ENCODE data around the gene GSTO1.

Gene GSTO1

DNA sequence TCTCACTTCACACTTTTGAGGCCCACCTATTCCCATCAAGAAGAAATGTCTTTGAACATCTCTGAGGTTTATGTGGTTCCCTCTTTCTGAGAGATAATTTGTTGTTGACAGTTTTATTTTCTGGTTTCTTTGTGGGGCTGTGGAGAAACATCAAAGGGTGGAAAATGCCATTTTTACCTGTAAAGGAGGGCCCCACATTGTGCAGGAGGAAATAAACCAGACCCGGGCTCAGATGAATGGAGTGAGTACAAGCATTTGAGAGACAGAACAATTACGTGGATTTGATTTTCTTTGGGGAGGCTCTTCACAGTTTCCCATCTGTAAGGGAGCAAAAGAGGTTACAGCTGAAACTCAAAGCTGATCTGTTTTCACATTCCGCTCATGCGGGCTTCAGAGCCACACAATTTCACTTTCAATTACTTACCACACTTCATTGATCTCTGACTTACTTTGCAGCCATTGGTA is 53.8 kb downstream of the GSTO1 start:
- Histone ChIP-seq H3K4me3 (ENCODE audit: low read depth in 1 of 2, low read length in 2 of 2) (no peak overlapping the region), H3K27ac (ENCODE audit: low read length) (no peak overlapping the region), H3K36me3 (ENCODE audit: control insufficient read depth in 1 of 2, insufficient read depth in 2 of 2, low read length in 2 of 2) (peaks cover 10 to 27% of the 10 kb centered on the region in 2 donors), H3K9me3 (ENCODE audit: control insufficient read depth in 1 of 2, low read length in 2 of 2) (no peaks in the 10 kb centered on the region), H3K4me1 (ENCODE audit: control insufficient read depth in 1 of 2, insufficient read depth in 2 of 2, low read length in 2 of 2) (peaks cover 7 to 18% of the 10 kb centered on the region in 2 donors), H3K27me3 (ENCODE audit: low read depth, low read length) (no peaks in the 10 kb centered on the region)

DNA sequence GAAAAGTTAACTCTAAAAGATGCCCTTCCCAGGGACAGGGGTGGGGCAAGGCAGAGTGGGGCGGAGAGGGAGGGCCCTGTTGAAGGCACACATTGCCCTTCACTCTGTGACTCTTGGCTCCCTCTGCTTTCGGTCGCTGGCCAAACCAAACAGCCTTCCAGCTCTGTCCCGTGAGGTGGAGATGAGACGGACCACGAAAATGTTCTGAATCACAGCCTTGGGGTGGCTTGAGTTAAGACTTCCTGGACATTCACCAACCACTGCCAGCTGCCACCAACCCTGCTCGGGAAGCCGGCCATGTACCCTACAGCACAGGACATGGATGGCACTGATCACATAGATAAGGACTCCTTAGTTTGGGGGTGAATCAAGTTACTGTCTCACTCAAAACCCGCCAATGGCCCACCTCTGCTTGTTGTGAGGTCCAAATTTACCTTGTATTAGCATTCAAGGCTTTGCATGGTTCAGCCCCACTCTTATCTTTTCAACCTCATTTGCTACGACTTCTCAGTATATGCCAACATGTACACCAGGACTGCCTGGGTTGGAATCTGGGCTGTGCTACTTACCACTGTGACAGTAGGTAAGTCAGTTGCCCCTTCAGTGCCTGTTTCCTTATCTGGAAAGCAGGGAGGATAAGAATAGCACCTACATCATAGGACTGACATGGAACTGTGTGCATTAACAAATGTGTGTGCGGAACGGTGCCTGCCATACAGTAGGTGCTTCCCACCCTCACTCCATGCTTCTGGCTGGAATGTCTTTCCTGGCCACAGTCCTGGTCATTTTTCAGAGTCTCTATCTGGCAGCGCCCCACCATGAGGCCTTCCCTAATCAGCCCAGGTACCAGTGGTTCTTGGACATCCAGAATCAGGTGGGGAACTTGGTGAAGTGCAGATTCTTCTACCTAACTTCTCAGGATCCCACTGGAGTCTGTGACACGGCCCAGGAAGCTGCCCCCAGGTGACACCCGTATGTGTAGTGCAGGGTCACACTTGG is 55.6 kb downstream of the GSTO1 start:
- no peaks in the 10 kb centered on the region for H3K9me3 ChIP-seq (ENCODE audit: control insufficient read depth in 1 of 2, low read length in 2 of 2)
- no peak overlapping the region for H3K27ac ChIP-seq (ENCODE audit: low read length)
- H3K27me3 ChIP-seq (ENCODE audit: low read depth, low read length) = no peaks in the 10 kb centered on the region
- peaks cover 7 to 11% of the 10 kb centered on the region in 2 donors for H3K4me1 ChIP-seq (ENCODE audit: control insufficient read depth in 1 of 2, insufficient read depth in 2 of 2, low read length in 2 of 2)
- peaks cover 28 to 44% of the 10 kb centered on the region in 2 donors for H3K36me3 ChIP-seq (ENCODE audit: control insufficient read depth in 1 of 2, insufficient read depth in 2 of 2, low read length in 2 of 2)
- no peak overlapping the region for H3K4me3 ChIP-seq (ENCODE audit: low read depth in 1 of 2, low read length in 2 of 2)

DNA sequence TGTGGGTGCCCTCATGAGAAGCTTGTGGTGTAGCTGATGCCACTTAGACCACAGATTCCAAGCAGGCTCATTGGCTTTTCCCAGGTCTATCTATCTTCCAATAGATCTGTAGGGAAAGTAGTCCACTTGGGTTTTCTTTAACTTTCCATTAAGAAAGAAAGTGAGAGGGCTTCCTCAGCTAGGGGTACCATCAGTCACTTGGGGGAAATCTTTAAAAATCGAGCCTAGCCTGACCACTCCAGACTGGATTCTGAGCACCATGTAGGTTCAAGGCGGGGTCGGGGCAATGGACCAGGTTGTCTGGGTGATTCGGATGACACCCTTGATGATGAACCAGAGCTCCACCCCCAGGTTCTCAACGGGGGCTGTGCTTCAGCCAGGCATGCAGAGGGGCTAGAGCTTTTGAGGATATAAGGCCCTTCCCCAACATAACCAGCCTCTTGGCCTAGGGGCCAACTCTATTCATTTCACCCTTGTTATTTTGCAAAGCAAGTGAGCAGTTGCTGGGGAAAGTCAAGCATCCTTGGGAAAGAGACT is 56.6 kb downstream of the GSTO1 start:
- no peaks in the 10 kb centered on the region for H3K9me3 ChIP-seq (ENCODE audit: control insufficient read depth in 1 of 2, low read length in 2 of 2)
- no peaks in the 10 kb centered on the region for H3K27me3 ChIP-seq (ENCODE audit: low read depth, low read length)
- H3K4me3 ChIP-seq (ENCODE audit: low read depth in 1 of 2, low read length in 2 of 2) = no peak overlapping the region
- no peak overlapping the region for H3K27ac ChIP-seq (ENCODE audit: low read length)
- H3K36me3 ChIP-seq (ENCODE audit: control insufficient read depth in 1 of 2, insufficient read depth in 2 of 2, low read length in 2 of 2) = peaks cover 33 to 44% of the 10 kb centered on the region in 2 donors
- peaks cover 2 to 4% of the 10 kb centered on the region in 2 donors for H3K4me1 ChIP-seq (ENCODE audit: control insufficient read depth in 1 of 2, insufficient read depth in 2 of 2, low read length in 2 of 2)

DNA sequence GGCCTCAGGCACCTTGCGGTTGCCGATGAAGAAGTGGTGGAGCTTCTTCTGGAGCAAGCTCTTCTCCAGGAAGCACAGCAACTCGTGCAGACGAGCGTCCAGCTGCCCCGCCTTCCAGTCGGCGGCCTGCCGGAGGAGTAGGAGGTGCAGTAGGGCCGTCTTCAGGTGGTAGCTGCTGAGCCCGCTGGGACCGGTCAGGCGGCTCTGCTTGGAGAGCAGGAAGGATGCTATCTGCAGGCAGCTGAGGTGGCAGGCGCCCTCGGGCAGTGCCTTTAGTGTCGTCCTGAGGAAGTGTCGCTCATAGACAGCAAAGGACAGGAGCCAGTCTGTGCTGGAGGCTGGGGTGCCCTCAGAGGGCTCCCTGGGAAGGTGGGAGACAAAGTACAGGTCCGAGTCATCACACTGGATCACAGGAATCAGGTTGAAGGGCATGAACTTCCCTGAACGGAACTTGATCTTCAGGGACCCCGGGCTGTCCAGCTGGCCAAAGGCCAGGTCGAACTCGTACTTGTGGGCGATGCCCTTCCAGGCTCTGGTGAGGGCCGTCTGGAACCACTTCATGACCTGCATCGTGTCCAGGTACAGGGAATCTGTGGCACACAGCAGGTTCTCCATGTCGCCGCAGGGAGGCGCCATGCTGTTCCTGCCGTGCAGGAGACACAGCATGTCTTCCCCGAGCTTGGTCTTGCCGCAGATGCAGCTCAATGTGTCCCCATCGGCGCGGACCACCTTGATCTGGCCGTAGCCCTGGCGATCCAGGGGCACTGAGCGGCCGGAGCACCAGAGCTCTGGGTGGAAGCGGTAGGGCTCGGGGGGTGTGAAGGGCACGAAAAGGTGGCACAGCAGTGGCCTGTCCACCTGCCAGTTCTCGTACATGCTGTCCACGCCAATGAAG is 60.1 kb downstream of the GSTO1 start:
- Histone ChIP-seq H3K27me3 (ENCODE audit: low read depth, low read length) (no peaks in the 10 kb centered on the region), H3K27ac (ENCODE audit: low read length) (no peak overlapping the region), H3K4me3 (ENCODE audit: low read depth in 1 of 2, low read length in 2 of 2) (no peak overlapping the region), H3K4me1 (ENCODE audit: control insufficient read depth in 1 of 2, insufficient read depth in 2 of 2, low read length in 2 of 2) (peaks cover 22 to 35% of the 10 kb centered on the region in 2 donors), H3K9me3 (ENCODE audit: control insufficient read depth in 1 of 2, low read length in 2 of 2) (no peaks in the 10 kb centered on the region), H3K36me3 (ENCODE audit: control insufficient read depth in 1 of 2, insufficient read depth in 2 of 2, low read length in 2 of 2) (peaks cover 33 to 44% of the 10 kb centered on the region in 2 donors)

DNA sequence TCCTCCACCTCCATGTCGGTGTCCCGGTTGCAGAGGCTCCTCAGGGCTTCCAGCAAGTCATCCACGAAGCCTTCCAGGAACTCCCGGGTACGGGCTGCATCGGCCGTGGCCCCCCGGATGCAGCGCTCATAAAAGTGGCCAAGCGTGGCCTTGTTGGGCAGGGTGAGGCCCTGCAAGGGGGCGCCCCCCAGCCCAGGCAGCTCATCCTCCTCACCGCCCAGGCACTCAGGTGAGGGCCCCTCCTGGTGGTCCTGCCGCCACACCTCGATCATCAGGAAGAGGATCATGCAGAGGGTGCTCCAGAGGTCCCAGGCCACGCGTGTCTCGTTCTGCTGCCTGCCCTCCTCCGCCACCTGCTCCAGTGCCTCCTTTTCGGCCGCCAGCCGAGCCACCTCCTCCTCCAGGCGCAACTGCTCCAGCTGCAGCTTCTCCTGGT is 60.8 kb downstream of the GSTO1 start:
- no peaks in the 10 kb centered on the region for H3K9me3 ChIP-seq (ENCODE audit: control insufficient read depth in 1 of 2, low read length in 2 of 2)
- H3K27me3 ChIP-seq (ENCODE audit: low read depth, low read length) = no peaks in the 10 kb centered on the region
- peaks cover 25 to 35% of the 10 kb centered on the region in 2 donors for H3K4me1 ChIP-seq (ENCODE audit: control insufficient read depth in 1 of 2, insufficient read depth in 2 of 2, low read length in 2 of 2)
- H3K4me3 ChIP-seq (ENCODE audit: low read depth in 1 of 2, low read length in 2 of 2) = no peak overlapping the region
- H3K36me3 ChIP-seq (ENCODE audit: control insufficient read depth in 1 of 2, insufficient read depth in 2 of 2, low read length in 2 of 2) = peaks cover 33 to 43% of the 10 kb centered on the region in 2 donors
- H3K27ac ChIP-seq (ENCODE audit: low read length) = no peak overlapping the region

DNA sequence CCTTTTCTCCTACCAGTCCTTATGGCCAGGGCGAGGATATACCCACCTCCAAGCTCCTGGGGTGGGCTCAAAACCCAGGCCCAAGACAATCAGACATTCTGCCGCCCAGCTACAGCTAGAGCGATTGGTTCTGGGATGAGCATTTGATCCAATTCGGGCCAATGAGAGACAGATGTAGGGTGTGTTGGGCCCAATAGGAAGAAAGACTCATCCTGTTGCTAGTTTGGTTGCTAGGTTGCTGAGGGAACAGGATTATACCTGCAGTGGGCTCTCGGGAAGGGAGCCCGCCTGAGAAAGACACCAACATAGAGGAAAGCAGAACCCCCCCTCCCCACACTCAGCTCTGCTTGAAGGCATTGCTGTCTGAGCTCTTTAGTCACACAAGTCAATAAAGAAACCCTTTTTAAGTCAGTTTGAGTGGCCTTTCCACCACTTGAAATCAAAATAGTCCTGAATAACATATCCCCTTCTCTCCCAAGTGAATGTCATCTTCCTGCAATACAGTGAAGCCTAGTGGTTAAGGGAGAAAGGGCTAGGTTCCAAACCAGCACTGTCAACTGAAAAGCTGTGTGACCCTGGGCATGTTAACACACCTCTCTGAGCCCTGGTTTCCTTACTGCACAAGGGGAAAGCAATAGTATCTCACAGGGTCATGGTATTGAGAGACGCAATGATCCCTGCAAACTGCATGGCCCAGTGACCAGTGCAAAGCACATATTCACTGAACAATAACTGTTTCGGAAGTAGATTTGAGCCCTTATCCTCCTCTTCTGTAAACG is 61.8 kb downstream of the GSTO1 start:
- peaks cover 33 to 34% of the 10 kb centered on the region in 2 donors for H3K36me3 ChIP-seq (ENCODE audit: control insufficient read depth in 1 of 2, insufficient read depth in 2 of 2, low read length in 2 of 2)
- peaks cover 26 to 44% of the 10 kb centered on the region in 2 donors for H3K4me1 ChIP-seq (ENCODE audit: control insufficient read depth in 1 of 2, insufficient read depth in 2 of 2, low read length in 2 of 2)
- H3K4me3 ChIP-seq (ENCODE audit: low read depth in 1 of 2, low read length in 2 of 2) = no peak overlapping the region
- H3K27ac ChIP-seq (ENCODE audit: low read length) = peak overlapping the region; percentile 65
- H3K9me3 ChIP-seq (ENCODE audit: control insufficient read depth in 1 of 2, low read length in 2 of 2) = no peaks in the 10 kb centered on the region
- no peaks in the 10 kb centered on the region for H3K27me3 ChIP-seq (ENCODE audit: low read depth, low read length)
